IMR-90 (cell line): Measurements from ENCODE around the gene BCAS3.

Experiments used
- BHLHE40 ChIP-seq: fragments of 150-350 bp; IDR thresholded peaks from 2 replicates; pipeline ENCODE4 v1.6.1; 2016; ENCODE audit warnings: mild to moderate bottlenecking, low read depth, low read length
- CEBPB ChIP-seq: IDR thresholded peaks from 2 replicates; pipeline ENCODE4 v1.6.1; 2012; ENCODE audit warnings: low read depth, low read length, improper control_type of control experiment
- CTCF ChIP-seq: conservative IDR thresholded peaks from 2 replicates; pipeline ENCODE4 v1.5.1; 2012; ENCODE audit warnings: mild to moderate bottlenecking, low read depth, low read length, improper control_type of control experiment
- ELK1 ChIP-seq: fragments of 150-350 bp; IDR thresholded peaks from 2 replicates; pipeline ENCODE4 v1.6.1; 2016; ENCODE audit warnings: low read depth, mild to moderate bottlenecking, low read length, moderate library complexity, borderline replicate concordance
- FOS ChIP-seq: fragments of 150-350 bp; IDR thresholded peaks from 2 replicates; pipeline ENCODE4 v1.6.1; 2016; ENCODE audit warnings: low read depth, low read length
- MAFK ChIP-seq: IDR thresholded peaks from 2 replicates; pipeline ENCODE4 v1.6.1; 2012; ENCODE audit warnings: low read depth, low read length, improper control_type of control experiment
- MAZ ChIP-seq: IDR thresholded peaks from 2 replicates; pipeline ENCODE4 v1.6.1; 2012; ENCODE audit warnings: low read depth, mild to moderate bottlenecking, low read length, improper control_type of control experiment, moderate library complexity, borderline replicate concordance
- MXI1 ChIP-seq: IDR thresholded peaks from 2 replicates; pipeline ENCODE4 v1.6.1; 2012; ENCODE audit warnings: low read depth, mild to moderate bottlenecking, low read length, moderate library complexity, borderline replicate concordance
- NFE2L2 ChIP-seq: fragments of 150-350 bp; IDR thresholded peaks from 2 replicates; pipeline ENCODE4 v1.6.1; 2016; ENCODE audit warnings: low read depth, mild to moderate bottlenecking, low read length
- POLR2A ChIP-seq: IDR thresholded peaks from 2 replicates; pipeline ENCODE4 v1.6.1; 2012; ENCODE audit warnings: mild to moderate bottlenecking, low read depth, low read length
- RAD21 ChIP-seq: IDR thresholded peaks from 2 replicates; pipeline ENCODE4 v1.6.1; 2012; ENCODE audit warnings: low read length, improper control_type of control experiment
- RCOR1 ChIP-seq: IDR thresholded peaks from 2 replicates; pipeline ENCODE4 v1.6.1; 2012; ENCODE audit warnings: mild to moderate bottlenecking, low read length, improper control_type of control experiment; ENCODE audit not compliant: insufficient replicate concordance
- SMC3 ChIP-seq: fragments of 150-350 bp; IDR thresholded peaks from 2 replicates; pipeline ENCODE4 v1.6.1; 2016; ENCODE audit warnings: low read depth, mild to moderate bottlenecking, antibody characterized with exemption, low read length, moderate library complexity
- USF2 ChIP-seq: fragments of 150-350 bp; IDR thresholded peaks from 2 replicates; pipeline ENCODE4 v1.6.1; 2017; ENCODE audit warnings: mild to moderate bottlenecking, antibody characterized with exemption, low read length, low read depth

- TF ChIP-seq POLR2A = no peak
- no peak for TF ChIP-seq CTCF
- no peak for TF ChIP-seq MAFK
- TF ChIP-seq CEBPB = no peak
- TF ChIP-seq RCOR1 = no peak
- TF ChIP-seq USF2 = no peak
- no peak for TF ChIP-seq FOS
- no peak for TF ChIP-seq RAD21
- no peak for TF ChIP-seq SMC3
- TF ChIP-seq BHLHE40 = no peak
- no peak for TF ChIP-seq MAZ
- TF ChIP-seq MXI1 = no peak
- TF ChIP-seq ELK1 = no peak
- no peak for TF ChIP-seq NFE2L2
Measured at GRCh38 chr17:61168506-61168905, 490.9 kb downstream of the BCAS3 start.
